Amniotic stem cell (primary cell): Measurements from ENCODE around the gene SUCLG1.

Experiments
- DNase-seq: peaks from one replicate; lab custom pipeline; 2025; lab: John Stamatoyannopoulos, UW

Gene SUCLG1

DNA sequence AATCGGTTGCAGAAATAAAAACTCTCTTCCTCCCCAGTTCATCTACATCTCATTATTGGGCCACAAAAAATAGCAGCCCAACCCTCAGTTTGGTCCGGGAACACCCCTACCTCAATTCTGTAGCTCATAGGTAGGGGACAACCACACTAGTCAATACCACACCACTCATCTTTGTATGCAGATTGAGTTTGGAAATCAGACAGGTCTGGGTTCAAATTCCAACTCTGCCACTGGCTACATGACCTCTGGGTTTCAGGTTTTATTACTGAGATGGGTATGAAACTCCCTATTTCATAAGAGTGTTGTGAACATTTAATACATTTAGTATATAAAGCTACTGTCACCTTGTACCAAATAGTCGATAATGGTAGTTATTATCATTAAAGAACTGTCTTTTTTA is 2.2 kb upstream of the SUCLG1 start:
- DNase-seq, result no peak

DNA sequence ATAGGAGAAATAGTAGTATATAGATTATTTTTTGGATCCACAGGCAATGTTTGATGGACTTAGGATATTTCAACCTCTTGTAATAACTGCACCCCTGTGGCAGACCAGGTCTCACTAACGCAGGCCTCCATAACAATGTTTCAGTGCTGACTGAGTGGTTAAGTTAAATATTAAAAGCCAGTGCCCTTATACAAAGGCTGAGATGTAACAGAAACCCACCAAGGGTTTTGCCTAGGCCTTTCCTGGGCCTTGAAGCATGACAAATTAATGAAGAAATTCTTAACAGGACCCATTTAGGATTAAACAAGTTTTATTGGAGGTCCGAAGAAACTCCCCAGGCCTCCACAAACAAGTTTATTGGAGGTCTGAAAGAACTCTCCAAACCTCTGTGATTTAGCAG is 1.6 kb upstream of the SUCLG1 start:
- DNase-seq, result no peak

DNA sequence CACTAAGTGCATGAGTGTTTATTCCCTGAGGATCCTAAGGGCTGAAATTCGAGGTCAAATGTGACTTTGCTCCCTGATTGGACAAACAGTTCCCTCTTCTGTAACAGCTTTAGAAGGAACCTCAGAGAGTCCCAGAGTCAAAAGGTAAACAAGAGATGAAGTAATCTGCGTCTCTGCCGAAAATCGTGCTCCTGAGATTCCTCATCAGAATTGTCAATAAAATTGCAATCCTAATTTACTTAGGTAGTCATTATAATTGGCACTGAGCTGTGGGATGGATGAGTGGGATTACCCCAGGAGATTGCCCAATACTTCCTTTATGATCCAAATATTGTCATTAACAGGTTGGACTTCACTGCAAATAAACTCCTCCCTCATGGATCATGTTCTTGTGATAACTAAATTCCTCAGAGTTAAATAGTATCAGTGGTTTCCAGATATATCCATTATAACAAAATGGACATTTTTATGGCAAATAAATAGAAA is 907 bp upstream of the SUCLG1 start:
- DNase-seq, result no peak

DNA sequence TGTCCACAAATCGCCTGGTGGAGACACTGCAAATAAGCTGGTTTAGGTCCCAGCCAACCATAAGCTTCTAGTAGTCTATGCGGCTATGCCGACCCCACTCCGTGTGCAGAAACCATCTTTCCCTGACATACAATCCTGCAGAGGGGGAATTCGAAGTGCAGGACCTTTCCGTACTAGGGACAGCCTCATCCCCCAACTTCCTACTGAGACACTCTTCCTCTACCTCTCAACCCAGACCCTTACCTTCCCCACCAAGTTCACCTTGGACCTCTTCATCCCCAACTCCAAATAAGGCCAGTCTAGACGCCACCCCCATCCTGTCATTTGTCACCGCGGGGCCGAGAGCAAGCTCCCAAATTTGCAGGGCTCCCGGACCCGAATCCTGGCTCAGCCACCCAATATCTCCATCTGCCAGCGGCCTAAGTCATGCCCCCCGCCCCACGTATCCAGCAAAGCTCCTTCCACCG is 496 bp downstream of the SUCLG1 start:
- no peak for DNase-seq

DNA sequence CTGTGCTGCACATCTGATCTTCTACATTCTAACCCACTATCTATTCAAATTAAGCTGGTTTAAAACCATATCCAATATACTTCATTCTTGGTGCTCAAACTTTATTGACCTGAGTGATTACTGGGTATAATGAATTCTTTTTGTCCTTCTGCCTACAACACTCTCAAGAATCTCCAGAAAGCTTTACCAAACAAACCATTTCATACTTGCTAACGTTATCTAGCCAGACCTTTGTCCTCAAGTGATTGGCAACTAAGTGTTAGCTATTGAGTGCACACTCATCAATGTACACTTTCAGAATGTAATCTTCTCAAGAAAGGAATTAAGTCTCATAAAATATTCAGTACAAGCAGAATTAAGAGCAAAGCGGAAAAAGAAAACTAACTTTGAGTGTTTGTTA is 1.4 kb downstream of the SUCLG1 start:
- DNase-seq, result no peak

DNA sequence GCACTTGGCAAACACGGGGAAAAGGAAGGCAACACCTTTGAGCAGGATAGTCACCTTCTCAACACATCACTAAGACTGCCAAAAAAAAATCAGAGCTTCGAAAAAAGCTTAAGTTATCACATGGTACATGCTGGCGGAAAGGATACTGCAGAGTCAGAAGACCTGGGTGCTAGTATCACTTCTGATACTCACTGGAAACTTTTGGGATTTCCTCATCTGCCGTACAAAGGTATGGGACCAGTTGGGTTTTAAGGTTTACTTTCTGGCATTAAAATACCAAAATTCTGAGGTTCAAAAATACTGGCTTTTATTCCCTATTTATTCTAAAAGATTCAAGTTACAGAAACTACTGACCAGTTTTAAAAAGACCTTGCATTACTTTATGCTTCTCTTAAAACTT is 2.9 kb downstream of the SUCLG1 start:
- no peak for DNase-seq

DNA sequence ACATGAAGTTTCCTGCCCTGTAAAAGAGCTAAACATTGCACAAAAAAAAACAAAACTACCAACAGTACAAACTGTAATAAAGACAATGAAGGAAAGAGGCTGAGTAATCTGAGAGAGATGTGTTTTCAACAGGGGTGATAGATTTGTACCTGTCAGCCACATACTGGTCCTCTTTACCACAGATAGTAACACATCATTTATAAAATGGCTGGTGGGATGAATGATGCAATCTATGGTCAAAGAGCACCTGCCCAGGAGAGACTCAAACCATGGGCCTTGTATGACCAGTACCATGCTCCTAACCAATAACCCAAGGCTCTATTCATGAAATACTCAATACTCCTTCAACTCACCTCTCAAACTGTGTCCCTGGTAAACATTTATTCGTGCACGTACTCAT is 4.5 kb downstream of the SUCLG1 start:
- DNase-seq, result no peak

DNA sequence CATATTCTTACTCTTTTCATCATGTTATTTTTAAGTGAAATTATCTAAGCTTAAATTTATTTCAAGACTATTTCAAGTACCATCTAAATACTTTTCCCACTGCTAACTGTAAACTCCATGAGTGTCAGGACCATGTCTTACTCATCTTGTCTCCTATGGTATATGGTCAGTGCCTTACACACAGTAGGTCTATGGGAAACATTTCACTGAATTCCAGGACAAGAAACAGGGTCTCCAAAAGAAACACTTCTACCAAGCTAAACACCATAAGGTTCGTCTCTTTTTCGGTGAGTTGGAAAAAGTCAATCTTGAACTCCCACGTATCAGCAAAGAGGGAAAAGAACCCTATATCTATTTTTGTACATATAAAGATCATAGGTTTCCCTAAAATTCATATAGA is 6.5 kb downstream of the SUCLG1 start:
- no peak for DNase-seq

DNA sequence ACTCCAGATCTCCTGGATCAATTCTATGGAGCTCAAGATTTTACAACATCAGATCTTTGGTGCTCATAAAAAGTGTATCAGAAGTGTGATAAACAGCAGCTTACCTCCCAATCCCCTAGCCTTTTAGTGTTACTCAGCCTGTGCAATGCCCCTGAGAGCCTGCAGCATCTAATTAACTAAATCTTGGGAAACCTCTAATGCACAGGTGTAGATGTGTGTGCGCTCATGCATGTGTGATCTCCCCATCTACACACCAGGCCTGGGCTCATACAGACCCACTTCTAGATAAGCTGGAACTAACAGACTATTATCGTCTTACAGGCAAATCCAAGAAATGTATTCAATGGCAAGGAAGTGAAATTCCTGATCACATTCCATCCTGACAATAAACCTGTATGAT is 7.5 kb downstream of the SUCLG1 start:
- DNase-seq, result no peak

DNA sequence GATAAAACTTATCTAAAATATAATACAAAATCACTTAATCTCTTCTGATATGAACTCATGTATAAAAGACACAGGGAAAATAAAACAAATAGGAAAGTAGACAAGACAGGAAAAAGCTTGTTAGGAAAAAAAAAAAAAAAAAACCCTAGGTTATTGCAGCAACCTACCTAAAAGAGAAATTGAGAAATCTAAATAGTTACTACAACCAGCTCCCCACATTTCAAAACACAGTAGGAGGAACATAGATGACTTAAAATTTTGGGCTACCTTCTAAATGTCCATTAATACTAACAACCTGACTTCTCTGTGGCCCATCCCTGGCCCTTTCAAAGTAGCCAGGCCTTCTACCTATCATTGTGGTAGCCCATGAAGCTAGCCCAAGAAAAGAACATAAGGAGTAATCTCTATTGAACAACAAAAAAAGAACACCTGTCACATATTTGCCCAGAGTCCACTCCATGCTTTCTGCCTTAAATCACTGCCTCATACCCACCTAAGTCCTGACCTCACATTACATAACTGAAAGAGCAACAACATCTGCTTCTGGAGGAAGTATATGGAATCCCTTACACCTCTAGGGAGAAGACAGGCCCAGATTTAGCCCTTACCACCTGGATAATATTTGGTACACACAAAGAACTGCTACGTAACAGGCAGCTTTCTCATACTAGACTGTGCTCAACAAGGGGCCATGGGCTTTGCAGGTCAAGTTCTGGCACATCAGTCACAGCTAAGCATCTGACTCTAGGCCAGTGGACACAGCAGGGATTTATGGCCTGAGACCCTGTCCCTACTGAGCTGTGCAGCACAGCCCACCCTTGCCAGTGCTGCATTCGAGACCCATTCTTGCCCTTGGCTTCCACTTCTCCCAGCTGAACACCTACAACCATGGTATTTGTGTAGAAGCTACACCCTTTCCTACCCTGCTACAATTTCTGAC is 8.5 kb downstream of the SUCLG1 start:
- DNase-seq, result no peak

DNA sequence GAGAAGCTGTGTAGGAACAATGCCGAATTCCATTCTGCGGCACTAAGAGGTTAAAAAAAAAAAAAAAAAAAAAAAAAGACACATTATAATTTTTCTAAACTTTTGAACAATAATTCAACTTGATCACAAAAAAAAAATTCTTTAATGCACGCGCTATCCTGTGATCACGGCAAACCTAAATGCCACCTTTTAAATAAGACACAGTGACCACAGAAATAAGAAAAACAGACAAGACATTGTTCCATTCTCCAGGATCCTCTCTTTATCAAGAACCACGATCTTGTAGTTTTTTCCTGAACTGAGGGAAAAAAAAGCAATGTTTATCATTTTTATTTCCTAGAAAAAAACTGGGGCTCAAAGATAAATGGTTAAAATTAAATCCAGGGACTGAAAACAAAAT is 9.4 kb downstream of the SUCLG1 start:
- no peak for DNase-seq

DNA sequence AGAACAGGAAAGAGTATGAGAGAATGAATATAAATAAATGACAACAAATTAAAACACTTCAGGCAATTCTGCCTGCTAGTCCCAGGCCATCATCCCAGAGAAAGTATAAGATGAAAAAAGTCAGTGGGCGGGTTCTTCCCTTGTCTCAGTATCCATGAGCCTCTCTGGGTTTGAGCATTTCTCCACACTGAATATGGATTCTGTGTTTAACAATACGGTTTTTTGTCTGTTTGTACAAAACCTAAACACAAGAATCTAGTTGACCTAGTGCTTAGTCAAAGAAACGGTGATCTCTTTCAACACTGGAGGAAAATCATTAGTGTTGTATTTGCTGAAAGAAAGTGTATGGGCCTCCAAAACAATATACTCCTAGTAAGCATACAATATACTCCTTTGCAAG is 10.0 kb downstream of the SUCLG1 start:
- no peak for DNase-seq

DNA sequence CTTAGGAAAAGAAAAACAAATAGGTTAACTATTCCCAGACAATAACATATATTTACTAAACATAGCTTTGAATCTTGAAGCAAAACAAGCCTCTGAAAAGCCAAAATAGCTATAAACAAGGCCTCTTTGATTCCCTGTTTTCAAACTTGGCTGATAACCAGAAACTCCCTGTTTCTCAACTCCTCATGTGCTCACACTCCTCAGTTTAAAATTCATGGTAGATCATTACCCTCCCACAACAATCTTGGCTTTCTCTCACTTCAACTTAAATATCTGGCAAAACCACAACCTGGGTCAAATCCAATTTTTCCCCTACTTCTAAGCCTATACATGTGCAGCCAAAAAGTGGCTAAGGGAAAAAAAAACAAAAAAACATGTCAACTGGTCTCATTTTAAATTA is 15.6 kb downstream of the SUCLG1 start:
- DNase-seq, result no peak

DNA sequence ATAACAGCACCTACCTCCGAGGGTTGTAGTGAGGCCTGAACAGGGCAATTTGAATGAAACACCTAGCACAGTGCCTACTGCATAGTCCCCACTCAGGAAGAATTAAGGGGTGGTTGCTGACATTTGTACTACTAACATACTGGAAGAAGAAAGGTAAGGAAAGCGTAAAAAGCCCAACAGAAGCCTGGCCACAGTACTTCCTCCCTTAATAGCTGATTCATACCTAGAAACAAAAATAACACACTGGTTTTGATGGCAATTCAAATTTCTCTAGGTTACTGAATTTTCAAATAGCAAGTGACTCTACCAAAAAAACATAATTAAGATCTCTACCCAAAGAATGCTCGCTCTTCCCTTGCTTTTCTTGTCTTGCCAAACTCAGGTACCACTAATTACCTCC is 16.2 kb downstream of the SUCLG1 start:
- DNase-seq, result no peak

DNA sequence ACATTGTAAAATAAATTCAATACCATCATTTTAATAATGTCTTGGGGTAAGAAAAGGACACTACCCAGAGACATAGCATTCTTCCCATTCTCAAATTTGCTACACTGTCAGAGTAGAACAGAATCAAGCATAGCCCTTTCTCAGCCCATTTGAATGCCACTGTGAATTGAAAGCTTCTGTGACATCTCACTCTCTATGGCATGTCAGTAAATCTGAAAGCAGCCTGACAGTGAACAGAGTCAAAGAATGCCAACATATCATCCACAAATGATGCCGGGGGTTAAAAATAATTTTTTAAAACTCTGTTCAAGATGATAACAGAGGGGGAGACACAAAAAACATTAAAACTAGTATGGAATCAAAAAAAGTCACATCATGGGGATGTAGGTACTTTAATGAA is 17.6 kb downstream of the SUCLG1 start:
- no peak for DNase-seq

DNA sequence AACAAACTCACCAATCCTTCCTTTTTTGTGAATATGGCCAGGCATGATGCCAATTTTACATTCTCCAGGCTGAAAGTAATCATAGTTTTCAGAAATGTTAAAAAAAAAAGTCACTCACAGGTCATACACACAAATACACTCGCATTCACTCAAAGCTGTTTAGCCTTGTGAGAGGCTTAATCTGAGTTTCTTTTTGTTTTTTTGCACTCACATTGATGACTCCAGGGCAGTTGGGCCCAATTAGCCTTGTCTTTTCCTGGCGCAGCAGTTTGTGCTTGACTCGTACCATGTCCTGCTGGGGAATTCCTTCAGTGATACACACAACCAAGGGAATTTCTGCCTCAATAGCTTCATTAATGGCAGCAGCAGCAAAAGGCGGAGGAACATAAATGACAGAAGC is 18.0 kb downstream of the SUCLG1 start:
- DNase-seq, result no peak

DNA sequence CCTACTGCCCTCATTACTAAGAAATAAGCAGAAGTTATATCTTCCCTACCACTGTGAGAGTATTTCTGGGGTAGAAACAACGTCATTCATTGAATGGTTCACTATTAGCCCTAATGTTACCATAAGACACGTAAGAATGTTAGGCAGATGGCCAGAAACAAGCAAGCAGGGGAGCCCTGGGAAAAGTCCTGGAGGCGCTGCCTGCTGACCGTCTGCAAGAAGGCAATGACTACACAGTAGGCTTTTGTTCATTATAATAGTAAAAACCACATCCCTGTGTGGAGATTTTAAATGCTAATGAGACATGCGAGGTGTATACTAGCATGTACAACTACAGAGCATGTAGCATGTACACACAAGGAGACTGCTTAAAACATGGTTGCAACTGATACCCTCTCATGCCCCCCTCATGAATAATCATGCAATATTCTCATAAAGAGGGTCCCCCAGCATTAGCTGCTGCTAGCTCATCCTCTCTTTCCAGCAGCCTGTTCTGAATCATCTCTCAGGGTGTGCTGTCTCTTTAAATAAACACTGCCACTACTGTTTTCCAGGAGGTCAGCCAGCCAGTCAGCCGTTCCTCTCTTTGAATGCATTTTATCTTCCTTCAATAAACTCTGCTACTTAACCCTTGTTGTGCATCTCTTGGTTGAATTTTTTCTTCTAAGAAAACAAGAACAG is 23.6 kb downstream of the SUCLG1 start:
- no peak for DNase-seq

DNA sequence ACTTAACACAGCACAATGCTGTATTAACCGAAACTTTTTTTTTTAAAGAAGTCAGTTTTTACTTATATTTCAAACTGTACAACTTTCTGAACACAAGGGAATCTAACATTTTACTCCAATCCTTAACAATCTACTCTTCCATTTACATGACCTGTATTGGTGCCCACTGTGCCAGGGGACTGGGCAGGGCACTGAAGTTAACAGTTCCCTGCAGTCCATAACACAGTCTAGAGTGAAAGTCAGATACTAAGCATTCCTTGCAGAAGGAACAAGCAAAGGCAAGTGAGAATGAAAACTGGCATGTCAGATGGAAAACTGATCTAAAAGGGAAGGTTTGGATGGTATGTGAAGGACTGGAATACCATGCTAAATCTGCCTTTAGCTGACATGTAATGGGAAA is 29.8 kb downstream of the SUCLG1 start:
- no peak for DNase-seq

DNA sequence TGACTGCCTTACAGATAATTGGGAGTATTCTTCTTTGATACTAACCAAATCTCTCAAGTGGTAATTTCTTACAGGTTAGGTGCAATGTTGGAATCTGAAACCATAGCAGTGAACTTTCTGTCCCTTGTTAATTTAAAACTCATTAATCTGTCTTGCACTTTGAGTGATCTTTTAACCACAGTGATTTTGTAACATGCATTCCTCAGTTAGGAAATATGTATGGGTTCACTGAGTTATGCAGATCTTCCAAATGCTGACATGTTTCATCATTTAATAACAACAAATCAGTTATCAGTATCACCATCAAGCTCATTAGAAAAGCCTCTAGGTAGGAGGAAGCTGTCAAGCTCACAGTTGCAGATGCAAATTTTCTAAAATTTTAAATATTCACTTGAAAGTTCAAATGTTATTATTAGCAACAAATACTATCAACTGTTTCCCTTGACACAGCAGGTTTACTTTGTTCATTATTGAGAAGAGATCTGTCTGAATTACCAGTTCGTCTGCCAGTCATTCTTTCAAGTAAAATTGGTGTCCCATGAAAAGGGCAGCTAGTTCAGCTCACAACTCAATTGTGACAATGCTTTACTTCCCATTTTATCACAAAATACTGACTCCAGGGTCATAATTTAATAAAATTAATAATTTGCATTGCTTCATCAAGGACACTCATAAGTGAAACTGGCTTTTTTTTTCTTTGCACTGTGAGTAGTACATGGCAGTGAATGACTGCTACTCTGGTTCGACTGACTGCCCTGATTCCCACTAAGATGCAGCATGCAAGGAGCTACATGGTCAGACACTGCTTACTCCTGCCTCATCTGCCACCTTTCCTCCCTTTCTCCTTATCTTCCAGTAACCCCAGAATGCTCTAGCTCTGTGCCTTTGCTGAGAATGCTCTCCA is 31.6 kb downstream of the SUCLG1 start:
- DNase-seq, result no peak

DNA sequence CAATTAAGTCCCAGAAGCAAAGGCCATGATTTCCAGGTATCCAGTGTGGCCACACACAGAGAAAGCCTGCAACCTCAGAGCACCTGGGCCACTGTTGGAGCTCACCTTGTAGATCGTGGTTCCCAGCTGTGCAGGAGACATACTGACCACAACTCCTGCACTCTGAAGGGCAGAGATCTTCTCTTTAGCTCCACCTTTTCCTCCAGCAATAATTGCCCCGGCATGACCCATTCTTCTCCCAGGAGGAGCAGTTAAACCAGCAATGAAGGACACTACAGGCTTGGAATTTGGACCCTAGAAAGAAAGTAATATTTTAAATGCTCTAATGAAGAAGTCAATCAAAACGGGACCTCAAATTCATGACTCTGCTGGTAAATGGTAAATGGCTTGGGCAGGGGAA is 33.8 kb downstream of the SUCLG1 start:
- no peak for DNase-seq

DNA sequence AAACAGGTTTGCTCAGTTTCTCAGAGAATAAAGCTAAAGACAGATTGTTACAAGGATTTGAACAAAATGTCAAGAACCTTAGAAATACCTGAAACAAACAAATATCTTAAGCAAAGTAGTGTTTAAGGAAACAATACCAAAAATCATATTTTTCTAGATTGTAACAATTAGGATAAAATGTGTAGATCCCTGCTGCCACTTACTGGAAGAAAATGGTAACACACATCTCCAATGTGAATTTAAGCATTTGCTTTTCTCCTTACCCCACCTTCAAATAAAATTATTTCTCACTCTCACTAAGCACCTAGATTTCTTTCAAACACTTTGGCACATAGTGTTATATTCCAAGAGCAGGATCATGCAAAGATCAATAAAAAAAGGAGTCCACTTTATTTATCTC is 34.9 kb downstream of the SUCLG1 start:
- peak; percentile 10 for DNase-seq

DNA sequence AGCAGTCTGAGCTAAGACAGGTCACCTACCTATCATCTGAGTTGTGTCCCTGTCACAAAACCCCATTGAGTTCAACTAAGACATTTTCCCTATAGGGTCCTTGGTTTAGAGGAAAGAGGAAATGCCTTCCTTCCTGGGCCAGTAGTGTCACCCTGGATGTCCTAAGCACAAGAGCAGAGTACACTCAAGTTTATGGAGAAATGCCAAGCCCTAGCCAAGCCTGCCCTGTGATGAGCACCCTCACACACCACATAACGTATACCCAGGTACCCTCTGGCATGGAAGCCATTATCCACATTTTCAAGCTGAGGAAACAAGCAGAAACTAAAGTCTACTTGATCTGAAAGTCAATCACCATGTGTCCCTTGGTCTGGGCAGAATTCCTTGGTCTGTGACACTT is 37.3 kb downstream of the SUCLG1 start:
- DNase-seq, result no peak
